CMK (cell line): Measurements from ENCODE around the gene MLLT6.
A peak's percentile ranks its signal among the peaks of the same experiment; 100 is the strongest.

ENCODE experiments used
- DNase-seq: peaks from one replicate; pipeline ENCODE4 v3.0.0-alpha.2; 2010; ENCODE audit warnings: low read depth

The MLLT6 gene

GRCh38 chr17:38728290-38728831 is 23.3 kb downstream of the MLLT6 start:
- peak; percentile 70 for DNase-seq

- DNase-seq: no peak
These were observed 24.4 kb downstream of the MLLT6 start for GRCh38 chr17:38729368-38729885.

GRCh38 chr17:38729886-38730525 is 24.9 kb downstream of the MLLT6 start, which contains the start of gene CISD3:
Gene CISD3, plus strand, starts transcription at chr17:38730341. Its CDS starts 18 bp downstream, at chr17:38730359.
- DNase-seq: peak; percentile 74

GRCh38 chr17:38730526-38731379 is 25.7 kb downstream of the MLLT6 start:
- no peak for DNase-seq

- DNase-seq: no peak
These were observed 26.6 kb downstream of the MLLT6 start for GRCh38 chr17:38731526-38732294.

GRCh38 chr17:38732376-38733281 is 27.6 kb downstream of the MLLT6 start:
- no peak for DNase-seq

GRCh38 chr17:38733282-38733981 is 28.4 kb downstream of the MLLT6 start:
- no peak for DNase-seq

- no peak for DNase-seq
These were observed 29.2 kb downstream of the MLLT6 start for GRCh38 chr17:38733982-38734973.

GRCh38 chr17:38735161-38735997 is 30.3 kb downstream of the MLLT6 start:
- no peak for DNase-seq

- no peak for DNase-seq
These were observed 33.1 kb downstream of the MLLT6 start for GRCh38 chr17:38738007-38738662.

- DNase-seq: no peak
These were observed 33.6 kb downstream of the MLLT6 start for GRCh38 chr17:38738686-38739085.

- no peak for DNase-seq
These were observed 34.2 kb downstream of the MLLT6 start for GRCh38 chr17:38739305-38739704.

GRCh38 chr17:38740044-38740443 is 35.0 kb downstream of the MLLT6 start:
- DNase-seq: no peak

- DNase-seq: no peak
These were observed 35.7 kb downstream of the MLLT6 start for GRCh38 chr17:38740806-38741205.

- no peak for DNase-seq
These were observed 36.4 kb downstream of the MLLT6 start for GRCh38 chr17:38741461-38741860.

GRCh38 chr17:38741921-38742410 is 36.9 kb downstream of the MLLT6 start:
- DNase-seq: no peak
